DMS153 (cell line): Measurements from ENCODE around the gene LAPTM5.
A peak's percentile ranks its signal among the peaks of the same experiment; 100 is the strongest.

Source experiments
- DNase-seq: peaks from one replicate; lab custom pipeline; 2025; lab: John Stamatoyannopoulos, UW

The LAPTM5 gene

DNA sequence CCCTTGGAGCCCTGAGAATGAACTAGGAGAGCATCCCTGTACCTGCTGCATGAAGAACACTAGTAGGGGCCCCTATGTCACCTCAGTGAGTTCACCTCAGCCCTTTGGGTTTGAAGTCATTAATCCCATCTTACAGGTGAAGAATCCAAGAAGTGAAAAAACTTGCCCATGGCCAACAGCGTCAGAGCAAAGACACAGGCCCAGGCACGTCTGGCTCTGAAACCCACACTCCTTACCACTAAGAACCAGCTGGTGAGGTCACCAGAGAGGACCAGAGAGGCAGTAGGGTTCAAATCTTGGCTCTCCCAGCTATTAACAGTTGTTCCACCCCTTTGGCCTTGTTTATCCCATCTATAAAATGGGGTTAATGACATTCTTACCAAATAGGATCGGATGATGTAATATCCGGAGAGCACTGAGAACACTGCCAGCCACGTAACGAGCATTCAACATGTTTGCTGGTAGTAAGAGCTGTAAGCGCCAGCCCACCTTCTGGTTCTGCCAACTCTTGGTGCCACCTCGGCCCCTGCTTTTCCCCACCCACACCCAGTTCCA lies 43.0 kb downstream of the LAPTM5 start:
- no peak for DNase-seq

DNA sequence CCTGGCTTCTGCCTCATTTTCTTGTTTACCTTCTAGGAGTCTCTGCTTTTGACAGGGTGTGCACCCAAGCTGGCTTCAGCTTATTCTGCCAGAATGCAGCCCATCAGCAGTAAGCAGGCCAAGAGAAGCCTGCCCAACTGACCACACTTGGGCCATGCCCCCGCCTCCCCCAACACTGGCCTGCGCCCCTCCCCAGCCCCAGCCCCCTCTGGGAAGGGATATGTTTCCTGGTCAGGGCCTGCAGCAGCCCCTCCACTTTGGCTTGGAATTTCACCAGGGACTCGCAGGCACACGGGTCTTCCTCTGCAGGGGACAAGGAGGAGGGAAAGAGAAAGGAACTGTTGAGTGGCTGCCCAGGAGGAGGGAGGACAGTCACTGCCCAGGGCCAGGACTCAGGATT lies 43.5 kb downstream of the LAPTM5 start:
- DNase-seq: no peak

DNA sequence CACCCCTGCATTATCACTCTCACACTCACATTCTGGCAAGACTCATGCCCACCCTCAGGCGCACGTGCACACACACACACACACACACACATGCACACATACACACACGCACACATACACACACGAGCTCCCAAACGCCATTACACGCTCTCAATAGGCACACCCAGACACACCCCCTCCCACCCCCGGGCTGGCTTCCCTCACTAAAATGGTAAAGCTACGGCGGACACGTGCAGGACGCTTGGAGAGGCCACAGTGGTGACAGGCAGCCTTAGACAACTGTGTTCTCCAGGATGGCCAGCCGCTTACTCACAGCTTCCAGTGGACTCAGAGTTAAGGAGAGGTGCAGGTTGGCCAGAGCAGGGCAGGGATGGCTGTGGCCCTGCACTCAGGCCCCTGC lies 44.3 kb downstream of the LAPTM5 start:
- no peak for DNase-seq

DNA sequence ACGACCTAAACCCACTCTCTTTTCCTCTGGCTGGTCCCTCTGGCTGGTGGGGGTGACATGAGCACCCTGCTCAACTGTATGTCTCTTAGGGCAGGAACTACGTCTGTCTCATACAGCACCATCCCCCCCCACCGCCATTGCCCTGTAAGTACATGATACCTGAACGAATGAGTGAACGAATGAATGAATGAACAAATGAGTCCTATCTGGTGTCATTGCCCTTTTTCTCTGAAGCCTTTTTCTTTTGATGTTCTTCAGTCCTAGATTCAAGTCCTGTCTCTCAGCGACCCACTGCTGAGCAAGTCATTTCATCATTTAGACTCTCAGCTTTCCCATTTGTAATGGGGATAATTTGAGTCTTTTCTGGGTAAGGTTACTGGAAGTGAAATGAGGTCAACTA lies 45.0 kb downstream of the LAPTM5 start:
- DNase-seq: no peak

- DNase-seq: no peak
Observed at GRCh38 chr1:30710407-30710806, 47.2 kb downstream of the LAPTM5 start.

- no peak for DNase-seq
Observed at GRCh38 chr1:30708361-30708728, 49.2 kb downstream of the LAPTM5 start.

DNA sequence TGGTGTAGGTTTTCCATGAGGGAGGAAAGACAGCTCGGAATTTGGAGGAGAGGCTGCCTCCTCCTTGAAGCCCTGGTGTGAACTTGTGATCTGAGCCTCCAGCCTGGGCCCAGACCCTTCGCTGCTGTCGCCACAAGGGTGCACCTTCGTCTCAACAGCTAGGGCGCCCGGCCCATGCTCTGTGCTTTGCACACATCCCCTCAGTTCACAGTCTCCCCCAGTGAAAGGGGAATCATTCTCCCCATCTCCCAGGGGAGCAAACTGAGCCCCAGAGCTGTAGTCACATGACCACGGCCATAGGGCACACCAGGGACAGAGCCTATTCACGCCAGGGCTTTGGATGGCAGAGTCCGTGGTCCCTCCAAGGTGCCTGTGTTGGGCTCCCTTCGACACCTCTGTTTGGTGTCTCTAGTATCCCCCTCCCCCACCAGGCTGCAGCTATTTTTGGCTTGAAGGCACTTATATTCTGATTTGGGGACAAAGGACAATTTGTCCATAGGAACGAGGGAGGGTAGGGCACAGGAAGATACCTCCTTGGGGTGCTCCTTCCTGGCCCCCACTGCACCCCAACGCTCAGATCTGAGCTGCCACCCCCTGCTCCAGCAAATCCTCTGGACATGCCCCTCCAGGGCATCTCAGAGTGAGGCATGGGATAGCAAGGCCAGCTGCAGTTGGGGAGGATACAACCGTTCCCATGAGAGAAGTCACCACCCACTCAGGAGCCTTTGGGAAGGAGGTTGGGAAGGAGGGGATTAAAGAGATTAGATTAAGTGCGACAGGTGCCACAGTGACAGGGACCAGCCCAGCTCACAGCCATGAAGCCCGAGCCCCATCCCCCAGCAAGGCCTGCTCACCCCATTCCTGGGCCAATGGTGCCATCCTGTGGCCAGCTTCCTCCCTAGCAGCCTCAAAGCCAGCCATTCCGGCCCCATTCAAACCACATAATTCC lies 49.9 kb downstream of the LAPTM5 start:
- peak; percentile 78 for DNase-seq

- peak; percentile 86 for DNase-seq
Observed at GRCh38 chr1:30706528-30706927, 51.0 kb downstream of the LAPTM5 start.

DNA sequence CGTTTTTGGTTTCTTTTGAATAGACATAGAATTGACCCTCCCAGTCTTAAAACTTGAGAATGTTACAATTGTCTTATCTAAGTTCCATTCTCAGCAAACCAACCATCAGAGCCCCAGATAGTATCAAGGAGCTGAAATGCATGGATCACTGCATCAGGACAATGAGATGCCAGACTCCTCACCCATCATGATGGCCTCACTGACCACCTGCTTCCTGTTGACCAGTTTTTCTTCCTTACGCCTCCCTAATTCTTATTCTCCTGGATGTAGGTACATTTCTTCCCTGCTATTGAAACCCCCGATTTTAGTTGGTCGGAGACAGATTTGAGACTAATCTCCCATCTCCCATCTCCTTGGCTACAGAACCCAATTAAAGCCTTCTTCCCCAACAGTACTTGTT lies 51.9 kb downstream of the LAPTM5 start:
- no peak for DNase-seq

- DNase-seq: no peak
Observed at GRCh38 chr1:30704765-30705509, 52.6 kb downstream of the LAPTM5 start.

DNA sequence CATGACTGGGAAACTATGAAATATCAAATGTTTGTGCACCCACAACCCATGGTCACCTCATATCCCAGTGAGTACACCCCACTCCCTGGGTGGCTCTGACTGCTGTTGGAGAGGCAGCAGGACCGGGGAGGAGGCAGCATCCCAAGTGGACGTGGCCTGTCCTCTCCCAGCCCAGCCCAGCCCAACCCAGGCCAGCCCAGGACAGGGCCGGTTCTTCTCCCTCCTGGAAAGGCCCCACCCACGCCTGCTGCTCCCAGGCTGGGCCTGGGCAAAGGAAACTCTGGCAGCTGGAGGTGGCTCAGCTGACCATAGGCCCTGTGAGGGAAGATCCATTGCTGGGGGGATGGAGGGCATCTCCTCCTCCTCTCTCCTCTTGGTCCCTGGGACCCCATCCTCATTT lies 53.3 kb downstream of the LAPTM5 start:
- DNase-seq: no peak

DNA sequence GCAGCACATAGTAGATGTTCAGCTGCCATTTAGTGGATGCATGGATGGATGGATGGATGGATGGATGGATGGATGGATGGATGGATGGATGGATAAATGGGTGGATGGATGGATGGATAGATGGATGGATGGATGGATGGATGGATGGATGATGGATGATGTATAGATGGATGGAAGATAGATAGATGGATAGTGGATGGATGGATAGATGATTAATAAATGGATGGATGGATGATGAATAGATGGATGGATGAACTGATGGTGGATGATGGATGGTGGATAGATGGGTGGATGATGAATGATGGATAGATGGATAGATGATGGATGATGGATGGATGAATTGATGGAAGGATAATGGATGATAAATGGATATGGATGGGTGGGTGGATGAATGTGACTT lies 54.8 kb downstream of the LAPTM5 start:
- no peak for DNase-seq

GRCh38 chr1:30701258-30701633 lies 56.3 kb downstream of the LAPTM5 start:
- no peak for DNase-seq

DNA sequence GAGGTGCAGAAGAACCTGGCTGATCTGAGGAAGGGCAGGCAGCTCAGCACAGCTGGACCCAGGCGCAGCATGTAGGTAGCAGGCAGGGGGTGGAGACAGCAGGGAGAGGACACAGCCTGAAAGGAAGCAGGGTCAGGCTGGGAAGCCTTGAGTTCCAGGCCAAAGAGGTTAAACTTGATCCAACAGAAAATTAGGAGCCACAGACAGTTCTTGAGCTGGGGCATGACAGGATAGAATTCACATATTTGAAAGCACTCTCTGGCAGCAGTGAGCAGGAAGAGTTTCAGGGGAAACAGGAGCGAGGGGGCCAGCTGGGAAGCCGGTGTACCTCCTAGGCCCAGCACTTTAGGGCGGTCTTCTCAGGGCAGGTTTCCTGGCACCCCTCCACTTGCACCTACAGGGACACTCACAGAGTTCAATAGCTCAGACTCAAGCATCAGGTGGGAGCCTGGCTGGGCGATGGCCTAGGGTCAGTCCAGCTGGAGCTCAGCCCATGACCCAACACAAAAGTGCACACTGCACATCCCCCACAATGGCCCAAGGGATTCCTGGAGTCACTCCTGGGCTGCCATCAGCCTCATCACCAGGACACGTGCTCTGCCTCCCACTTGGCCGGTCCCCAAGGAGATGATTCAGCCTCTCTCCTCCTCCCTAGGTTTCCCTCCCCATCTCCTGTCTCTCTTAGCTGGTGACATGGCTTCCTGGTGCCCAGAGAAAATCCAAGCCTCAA lies 56.9 kb downstream of the LAPTM5 start:
- DNase-seq: no peak

DNA sequence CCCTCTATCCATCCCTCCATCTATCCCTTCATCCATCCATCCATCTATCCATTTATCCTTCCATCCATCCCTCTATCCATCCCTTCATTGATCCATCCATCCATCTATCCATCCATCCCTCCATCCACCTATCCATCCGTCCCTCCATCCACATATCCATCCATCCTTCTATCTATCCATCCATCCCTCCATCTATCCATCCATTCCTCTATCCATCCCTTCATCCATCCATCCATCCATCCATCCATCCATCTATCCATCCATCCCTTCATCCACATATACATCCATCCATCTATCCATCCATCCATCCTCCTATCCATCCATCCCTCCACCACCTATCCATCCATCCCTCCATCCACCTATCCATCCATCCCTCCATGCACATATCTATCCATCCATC lies 57.8 kb downstream of the LAPTM5 start:
- no peak for DNase-seq

DNA sequence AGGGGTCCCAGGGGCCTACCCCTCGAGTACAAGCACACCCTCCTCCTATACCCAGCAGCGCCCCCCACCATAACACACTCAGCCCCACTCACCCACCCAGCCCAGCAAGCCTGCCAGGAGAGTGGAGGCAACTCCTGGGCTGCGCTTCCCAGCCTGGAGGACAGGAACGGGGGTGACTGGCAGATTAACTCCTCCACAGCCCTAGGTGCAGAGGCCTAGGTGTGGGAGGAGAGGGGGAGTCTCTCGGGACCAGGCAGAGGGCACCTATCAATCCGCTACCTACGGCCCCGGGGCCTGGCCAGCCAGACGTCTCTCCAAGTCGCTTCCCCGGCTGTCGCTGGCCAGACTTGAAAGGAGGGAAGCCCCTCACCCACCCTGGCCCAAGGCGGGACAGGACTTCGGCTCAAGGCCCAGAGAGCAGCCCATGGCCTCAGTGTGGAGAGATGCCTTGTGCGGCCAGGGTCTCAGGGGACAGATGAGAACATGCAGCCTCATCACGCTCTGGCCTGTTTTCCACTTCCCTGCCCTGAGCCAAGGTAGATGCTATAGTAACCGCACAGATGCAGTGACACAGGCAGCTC lies 59.1 kb downstream of the LAPTM5 start:
- DNase-seq: no peak

DNA sequence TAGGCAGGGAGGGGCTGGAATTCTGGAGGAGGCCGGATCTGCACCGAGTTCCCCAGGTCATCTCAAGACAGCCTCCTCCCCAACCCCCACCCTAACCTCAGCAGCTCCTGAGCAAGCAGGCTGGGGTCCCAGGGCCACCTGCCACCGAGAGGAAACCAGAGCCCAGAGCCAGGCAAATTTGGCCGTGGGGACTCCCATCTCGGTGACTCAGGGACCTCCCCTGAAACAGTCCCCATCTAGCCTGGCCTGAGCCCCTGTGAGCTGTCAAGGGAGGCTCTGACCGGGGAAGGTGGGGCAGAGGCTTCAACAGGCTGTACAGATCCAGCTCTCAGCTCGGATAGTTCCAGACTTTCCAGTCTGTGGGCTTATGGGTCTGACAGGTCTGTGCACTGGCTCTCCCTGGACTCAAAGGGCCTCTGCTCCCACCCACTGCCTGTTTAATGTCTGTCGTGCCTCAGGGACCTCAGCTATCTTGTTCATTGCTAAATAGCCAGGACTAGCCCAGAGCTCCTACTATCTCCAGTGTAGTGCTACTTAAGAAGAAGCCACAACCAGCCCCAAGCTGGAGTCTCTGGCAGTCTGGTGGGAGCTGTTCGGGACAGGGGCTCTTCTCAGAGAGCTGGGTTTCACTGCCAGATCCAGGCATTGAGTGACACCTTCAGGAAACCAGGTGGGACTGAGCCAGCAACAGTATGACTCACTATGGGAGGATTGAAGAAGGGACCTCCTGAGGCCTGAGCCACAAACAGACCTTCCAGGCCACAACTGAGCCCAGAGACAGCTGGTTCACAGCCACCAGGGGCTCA lies 59.8 kb downstream of the LAPTM5 start:
- DNase-seq: no peak

GRCh38 chr1:30696831-30697230 lies 60.7 kb downstream of the LAPTM5 start:
- DNase-seq: no peak

GRCh38 chr1:30695439-30695841 lies 62.1 kb downstream of the LAPTM5 start:
- no peak for DNase-seq

DNA sequence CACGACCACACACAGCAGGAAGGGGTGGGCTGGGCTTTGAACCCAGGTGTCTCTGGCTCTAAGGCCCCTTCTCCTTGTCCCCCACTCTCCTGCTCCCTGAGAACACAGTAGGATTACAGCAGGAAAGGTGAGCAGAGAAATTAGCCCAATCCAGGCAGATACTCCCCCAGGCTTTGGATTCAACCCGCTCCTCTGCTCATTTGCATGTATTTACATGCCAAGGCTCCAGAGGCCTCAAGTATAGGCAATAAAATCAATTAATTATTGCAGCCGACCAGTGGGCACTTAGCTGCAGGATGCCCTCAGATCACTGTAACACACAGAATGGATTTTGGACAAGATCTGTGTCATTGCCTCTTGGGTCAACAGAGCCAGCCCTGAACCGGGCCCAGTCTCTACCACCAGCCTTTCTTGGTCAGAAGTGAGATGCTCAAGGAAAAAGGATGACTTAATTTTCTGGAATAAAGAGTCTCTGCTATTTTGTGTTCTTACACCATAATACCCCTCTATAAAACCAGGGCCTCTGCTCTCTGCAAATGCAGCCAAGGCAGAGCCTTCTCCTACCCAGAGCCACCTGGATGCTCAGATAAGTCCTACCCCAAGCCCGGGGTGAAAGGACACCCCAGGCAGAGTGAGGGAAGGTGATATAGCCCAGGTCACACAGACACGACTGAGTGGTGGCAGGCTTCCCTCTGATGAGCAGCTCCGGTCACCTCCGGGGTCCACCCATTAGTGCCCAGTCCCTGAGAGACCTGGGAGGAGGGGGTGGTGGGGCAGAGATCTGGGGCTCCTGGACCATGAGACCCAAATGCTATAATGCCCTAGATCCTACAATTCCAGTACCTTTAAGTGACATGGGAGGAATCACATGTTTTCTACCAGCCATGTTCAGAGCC lies 63.0 kb downstream of the LAPTM5 start:
- no peak for DNase-seq
